Measurements from ENCODE around the gene CDH13. TPM values are rescaled to one million over a fixed set of nuclear protein-coding genes. Genes with fewer than 3 reads are reported as not detected.

The CDH13 gene
- total and polyA plus RNA-seq, 10 of the 15 experiments (the other 5 are each of a cell fraction or from before 2014, with no cell fraction given) = under 0.01 to 0.05 TPM; not detected in 8

GRCh38 chr16:83109490-83110125 lies 482.8 kb downstream of the CDH13 start:
- H3K4me1 ChIP-seq (ENCODE audit: control insufficient read depth, insufficient read depth, low read length) = no peaks in the 10 kb centered on the region
- FAIRE-seq (no peak), ATAC-seq (no peak), DNase-seq (ENCODE audit: low read depth, low spot score) (no peak)
- H3K4me3 ChIP-seq = no peak overlapping the region
- H3K9ac ChIP-seq (ENCODE audit: control insufficient read depth, insufficient read depth, low read length) = no peak overlapping the region
- WGBS (ENCODE audit: insufficient coverage, insufficient replicate concordance, low lambda C conversion rate, missing lambda C conversion rate) = 29% methylated on average over 10 of the region's 10 CpGs
- ChIA-PET CTCF (interaction anchor here (1.0 kb wide), 1 partner anchor 14 kb away, joined by 3 read pairs; no protein-coding TSS in a partner anchor), SMC1A (ENCODE audit: uncharacterized antibody, unreplicated experiment) (no interaction called here), RAD21 (ENCODE audit: unreplicated experiment) (no interaction called here), POLR2A (no interaction called here)
- H4K20me1 ChIP-seq (ENCODE audit: control insufficient read depth, insufficient read depth) = no peaks in the 10 kb centered on the region
- H3K27ac ChIP-seq (ENCODE audit: control insufficient read depth, insufficient read depth) = no peak overlapping the region
- TF ChIP-seq ATF7 (IDR thresholded peaks at IDR 0.05; ENCODE audit: low read depth) (no peak), STAT3 (IDR thresholded peaks at IDR 0.05; ENCODE audit: low read depth, low read length) (no peak), IKZF2 (IDR thresholded peaks at IDR 0.05) (no peak), ZSCAN29 (IDR thresholded peaks at IDR 0.05) (no peak), BHLHE40 (IDR thresholded peaks at IDR 0.05; ENCODE audit: borderline replicate concordance in 1 of 2, low read depth in 2 of 2, low read length in 1 of 2) (no peak), ATF2 (IDR thresholded peaks at IDR 0.05; ENCODE audit: low read length) (no peak), CREM (IDR thresholded peaks at IDR 0.05; ENCODE audit: low read depth) (no peak), SRF (IDR thresholded peaks at IDR 0.05; ENCODE audit: low read depth in 2 of 2, low read length in 2 of 2) (no peak), MTA3 (IDR thresholded peaks at IDR 0.05; ENCODE audit: borderline replicate concordance, low read length) (no peak)
- in situ Hi-C loops (cut with MboI) = no loop called here
- H3K79me2 ChIP-seq (ENCODE audit: control insufficient read depth, insufficient read depth, low read length) = no peaks in the 10 kb centered on the region
- BruUV-seq (replicated peaks) = no TSS peak
- H3K36me3 ChIP-seq (ENCODE audit: control insufficient read depth in 2 of 2, insufficient read depth in 2 of 2, low read length in 1 of 2) = no peaks in the 10 kb centered on the region
- H2AFZ ChIP-seq (ENCODE audit: control insufficient read depth, low read depth, low read length) = no peak overlapping the region
- H3K27me3 ChIP-seq (replicated peaks in 1 of 2; ENCODE audit: control insufficient read depth in 2 of 2, insufficient read depth in 2 of 2, low read length in 1 of 2) = no peaks in the 10 kb centered on the region
- no peaks in the 10 kb centered on the region for H3K9me3 ChIP-seq (replicated peaks; ENCODE audit: control insufficient read depth, insufficient read depth, low read length)
- intact Hi-C loops (cut with micrococcal nuclease; ENCODE audit: unreplicated experiment) = loop anchor here (5.0 kb wide), 1 partner anchor 338 kb away; no protein-coding TSS in a partner anchor
- no peak overlapping the region for H3K4me2 ChIP-seq (ENCODE audit: control insufficient read depth, insufficient read depth)
